Ovary (tissue), 9 donors: ENCODE results near the gene TRAK2. TPM values are rescaled to one million over a fixed set of nuclear protein-coding genes. Genes with fewer than 3 reads are reported as not detected.
"Not testable (repeated sequence)": the region's sequence is repeated elsewhere in the genome, so short reads cannot be mapped to it uniquely, and the experiment has no call there.

Experiments
- DNase-seq, 5 donors: peaks; one replicate each; pipeline ENCODE4 v3.0.0-alpha.2; 2019 to 2020
- H3K27ac ChIP-seq, 2 donors: fragments of 200-600 bp; one replicate each; pipeline versions ENCODE4 v1.5.1 to v1.8.0; 2019 to 2022
- H3K27me3 ChIP-seq: fragments of 200-600 bp; one replicate; pipeline ENCODE4 v1.8.0; 2022
- H3K36me3 ChIP-seq: fragments of 200-600 bp; sonication (generic); one replicate; pipeline ENCODE4 v1.5.1; 2019
- H3K4me1 ChIP-seq: one replicate; pipeline ENCODE4 v1.8.1; 2013; ENCODE audit warnings: mild to moderate bottlenecking, moderate library complexity; ENCODE audit not compliant: insufficient read depth
- H3K4me3 ChIP-seq: fragments of 200-600 bp; sonication (generic); one replicate; pipeline ENCODE4 v1.5.1; 2017
- H3K9me3 ChIP-seq, 2 donors: fragments of 200-600 bp in 1 of 2; sonication (generic) in 1 of 2; one replicate each; pipeline versions ENCODE4 v1.5.1 to v1.8.1; 2013 to 2019; ENCODE audit warnings: mild to moderate bottlenecking in 1 of 2, moderate library complexity in 1 of 2
- CTCF ChIP-seq, 3 donors: fragments of 450-650 bp in 2 of 3; fragments of 200-600 bp in 1 of 3; IDR thresholded peaks; one replicate each; pipeline versions ENCODE4 v1.5.1 to v1.8.0; 2016 to 2022; ENCODE audit warnings: antibody characterized with exemption in 3 of 3, mild to moderate bottlenecking in 1 of 3
- EP300 ChIP-seq: sonication (generic); formaldehyde crosslinking; IDR thresholded peaks from one replicate; pipeline ENCODE4 v1.6.1; 2017; ENCODE audit warnings: antibody characterized with exemption
- POLR2A ChIP-seq: fragments of 450-650 bp; IDR thresholded peaks from one replicate; pipeline ENCODE4 v1.6.1; 2017; ENCODE audit warnings: antibody characterized with exemption, mild to moderate bottlenecking, moderate library complexity
- WGBS, 3 donors: extraction: QIAGEN DNeasy Blood & Tissue Kit in 1 of 3; methylation state at CpG; one replicate each; pipeline versions ENCODE4 v1.1.5 to v1.1.7; 2013 to 2017; 5-methylcytosine and 5-hydroxymethylcytosine counted together
- intact Hi-C, 4 donors: fragments of 100-400 bp; cut with DNase I; formaldehyde crosslinking; loops; one replicate each; pipeline versions ENCODE4 v1.11.0 to v1.15.1; 2022 to 2023
- polyA plus RNA-seq, 2 donors: library from polyadenylated mRNA; stranded (reverse); fragments of 200-250 nt in 1 of 2; fragments of 350-450 nt in 1 of 2; fragmentation: Illumina TruSeq in 1 of 2; extraction: RNeasy Lipid Tissue Mini Kit (QIAGEN cat#74804) in 1 of 2; gene quantifications; one replicate each; pipeline ENCODE4 v1.2.3, GENCODE V29; 2013 to 2014
- total RNA-seq, 7 donors: library from RNA; depleted of rRNA in 2 of 7; stranded (reverse); fragments of >200 nt in 2 of 7; fragmentation: NEBNext Ultra II Directional in 3 of 7; extraction: Animal tissue kit (Norgen Biotek cat#: 25700) in 3 of 7; gene quantifications; one replicate each; pipeline versions ENCODE4 v1.1.0 to v1.2.4, GENCODE V29; 2016 to 2023
- donor health status: DM: no; HTN: no; CAD: no; lungs with moderate emphysema.
- donor health status: DM: no; HTN: no; CAD: no.
- donor health status: Bipolar disorder and iron deficiency.
- donor health status: DM: yes; HTN: yes; CAD: no.
- donor health status: DM: no; HTN: no; CAD: no.
- donor health status: DM: yes; HTN: yes; CAD: no.

The TRAK2 gene
- total and polyA plus RNA-seq, 9 donors = 8.3 to 33.7 (median 20.2) TPM

- DNase-seq = no peak
- no peak overlapping the region for H3K27ac ChIP-seq
- WGBS, 3 donors = 37 to 50% (median 43%) methylated on average over 1 of the region's 1 CpG
- TF ChIP-seq EP300 = no peak
- TF ChIP-seq CTCF (IDR thresholded peaks at IDR 0.05) = no peak
- TF ChIP-seq POLR2A = no peak
- intact Hi-C loops = no loop called here
- no peaks in the 10 kb centered on the region for H3K27me3 ChIP-seq
- H3K9me3 ChIP-seq = no peaks in the 10 kb centered on the region
- H3K36me3 ChIP-seq = no peaks in the 10 kb centered on the region
- H3K4me1 ChIP-seq = peaks cover 2% of the 10 kb centered on the region
- no peak overlapping the region for H3K4me3 ChIP-seq
Measured at GRCh38 chr2:201440182-201440581, 11.1 kb downstream of the TRAK2 start.

GRCh38 chr2:201439336-201439922 is 11.8 kb downstream of the TRAK2 start:
- H3K27me3 ChIP-seq, H3K4me3 ChIP-seq, H3K27ac ChIP-seq, H3K4me1 ChIP-seq, H3K36me3 ChIP-seq, DNase-seq, intact Hi-C loops, H3K9me3 ChIP-seq: not testable (repeated sequence)
- WGBS, 3 donors = 94 to 99% (median 94%) methylated on average over 1 to 3 of the region's 3 CpGs

GRCh38 chr2:201436141-201436540 is 15.1 kb downstream of the TRAK2 start:
- Histone ChIP-seq H3K9me3 (no peaks in the 10 kb centered on the region), H3K27ac (no peak overlapping the region), H3K36me3 (no peaks in the 10 kb centered on the region), H3K4me1 (peaks cover 16% of the 10 kb centered on the region), H3K4me3 (no peak overlapping the region), H3K27me3 (no peaks in the 10 kb centered on the region)
- 99 to 100% (median 99%) methylated on average over 2 of the region's 2 CpGs for WGBS, 3 donors
- DNase-seq = no peak
- TF ChIP-seq EP300 = no peak
- intact Hi-C loops = no loop called here

- Histone ChIP-seq H3K9me3 (no peaks in the 10 kb centered on the region), H3K27ac (no peak overlapping the region), H3K4me3 (no peak overlapping the region), H3K36me3 (no peaks in the 10 kb centered on the region), H3K27me3 (no peaks in the 10 kb centered on the region), H3K4me1 (peaks cover 13% of the 10 kb centered on the region)
- 32 to 41% (median 39%) methylated on average over 11 of the region's 11 CpGs for WGBS, 3 donors
- no peak for TF ChIP-seq EP300
- no peak for TF ChIP-seq CTCF (IDR thresholded peaks at IDR 0.05)
- no peak for TF ChIP-seq POLR2A
- DNase-seq = no peak
- intact Hi-C loops = no loop called here
Measured at GRCh38 chr2:201433394-201433995, 17.8 kb downstream of the TRAK2 start.

GRCh38 chr2:201432621-201433393 is 18.5 kb downstream of the TRAK2 start:
- Histone ChIP-seq H3K27me3 (no peaks in the 10 kb centered on the region), H3K36me3 (no peaks in the 10 kb centered on the region), H3K9me3 (no peaks in the 10 kb centered on the region), H3K4me1 (peaks cover 13% of the 10 kb centered on the region), H3K4me3 (no peak overlapping the region), H3K27ac (no peak overlapping the region)
- intact Hi-C loops = no loop called here
- TF ChIP-seq POLR2A (no peak), CTCF (IDR thresholded peaks at IDR 0.05) (no peak), EP300 (no peak)
- DNase-seq = peak in 1 of 5 donors; percentile 36
- 3 to 15% (median 5%) methylated on average over 5 of the region's 5 CpGs for WGBS, 3 donors
